GM23338 (cell line): ENCODE results near the gene NQO1.

Experiments used
- CTCF ChIP-seq, 2 experiments: fragments of 200-600 bp in 1 of 2; sonication (generic) in 1 of 2; conservative IDR thresholded peaks; 2 replicates each; pipeline versions ENCODE4 v1.5.1 to v1.6.1; 2016 to 2017; ENCODE audit warnings: antibody characterized with exemption in 2 of 2, low read depth in 2 of 2, mild to moderate bottlenecking in 2 of 2, moderate library complexity in 1 of 2
- EZH2 ChIP-seq: fragments of 200-600 bp; sonication (generic); IDR thresholded peaks from one replicate; pipeline ENCODE4 v1.8.0; 2017; ENCODE audit warnings: antibody characterized with exemption, mild to moderate bottlenecking, low read depth; ENCODE audit not compliant: unreplicated experiment
- JUNB ChIP-seq: IDR thresholded peaks from one replicate; pipeline ENCODE4 v1.6.1; 2016; ENCODE audit warnings: antibody characterized with exemption; ENCODE audit not compliant: unreplicated experiment
- TF ChIP-seq, protein P1 (sequence below): IDR thresholded peaks from one replicate; pipeline ENCODE4 v1.6.1; 2018; ENCODE audit warnings: antibody characterized with exemption; ENCODE audit not compliant: unreplicated experiment

DNA sequence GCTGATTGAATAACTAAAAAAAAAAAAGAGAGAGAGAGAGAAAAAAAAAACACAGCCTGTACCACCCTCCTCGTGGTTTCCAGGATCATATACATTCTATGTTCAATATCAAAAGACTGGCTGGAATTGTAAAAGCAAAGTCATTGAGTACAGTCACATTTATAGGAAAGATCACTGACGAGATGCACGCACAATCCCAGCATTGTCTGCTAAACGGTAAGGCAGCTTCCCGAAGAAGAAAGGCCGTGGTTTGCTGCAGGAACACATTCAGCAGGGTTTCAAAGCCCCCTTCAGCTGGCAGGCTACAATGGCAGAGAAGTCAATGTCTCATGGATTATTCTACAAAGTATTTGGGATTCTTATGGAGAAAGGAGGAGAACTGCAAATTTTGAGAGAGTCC lies 9.3 kb downstream of the NQO1 start:
- no peak for TF ChIP-seq CTCF (conservative IDR thresholded peaks at IDR 0.05; ENCODE audit: low read depth in 2 of 2)
- TF ChIP-seq, protein P1, sequence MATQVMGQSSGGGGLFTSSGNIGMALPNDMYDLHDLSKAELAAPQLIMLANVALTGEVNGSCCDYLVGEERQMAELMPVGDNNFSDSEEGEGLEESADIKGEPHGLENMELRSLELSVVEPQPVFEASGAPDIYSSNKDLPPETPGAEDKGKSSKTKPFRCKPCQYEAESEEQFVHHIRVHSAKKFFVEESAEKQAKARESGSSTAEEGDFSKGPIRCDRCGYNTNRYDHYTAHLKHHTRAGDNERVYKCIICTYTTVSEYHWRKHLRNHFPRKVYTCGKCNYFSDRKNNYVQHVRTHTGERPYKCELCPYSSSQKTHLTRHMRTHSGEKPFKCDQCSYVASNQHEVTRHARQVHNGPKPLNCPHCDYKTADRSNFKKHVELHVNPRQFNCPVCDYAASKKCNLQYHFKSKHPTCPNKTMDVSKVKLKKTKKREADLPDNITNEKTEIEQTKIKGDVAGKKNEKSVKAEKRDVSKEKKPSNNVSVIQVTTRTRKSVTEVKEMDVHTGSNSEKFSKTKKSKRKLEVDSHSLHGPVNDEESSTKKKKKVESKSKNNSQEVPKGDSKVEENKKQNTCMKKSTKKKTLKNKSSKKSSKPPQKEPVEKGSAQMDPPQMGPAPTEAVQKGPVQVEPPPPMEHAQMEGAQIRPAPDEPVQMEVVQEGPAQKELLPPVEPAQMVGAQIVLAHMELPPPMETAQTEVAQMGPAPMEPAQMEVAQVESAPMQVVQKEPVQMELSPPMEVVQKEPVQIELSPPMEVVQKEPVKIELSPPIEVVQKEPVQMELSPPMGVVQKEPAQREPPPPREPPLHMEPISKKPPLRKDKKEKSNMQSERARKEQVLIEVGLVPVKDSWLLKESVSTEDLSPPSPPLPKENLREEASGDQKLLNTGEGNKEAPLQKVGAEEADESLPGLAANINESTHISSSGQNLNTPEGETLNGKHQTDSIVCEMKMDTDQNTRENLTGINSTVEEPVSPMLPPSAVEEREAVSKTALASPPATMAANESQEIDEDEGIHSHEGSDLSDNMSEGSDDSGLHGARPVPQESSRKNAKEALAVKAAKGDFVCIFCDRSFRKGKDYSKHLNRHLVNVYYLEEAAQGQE, result no peak
- TF ChIP-seq EZH2, result no peak
- no peak for TF ChIP-seq JUNB
